DND-41 (cell line): ENCODE data around the gene TSTD2.

Experiments
- ATAC-seq: fragments of 200-7000 bp; cut with Tn5 transposase; 3 replicates; pipeline ENCODE4 v1.9.1; 2021; ENCODE audit warnings: low read depth; ENCODE audit not compliant: insufficient read depth
- DNase-seq: peaks from one replicate; pipeline ENCODE4 v3.0.0-alpha.2; 2020
- H2AFZ ChIP-seq: 2 replicates; pipeline ENCODE4 v1.6.0; 2012; ENCODE audit warnings: low read depth, low read length
- H3K27ac ChIP-seq: 2 replicates; pipeline ENCODE4 v1.5.1; 2012; ENCODE audit warnings: low read length, inconsistent platforms
- H3K27me3 ChIP-seq: fragments of 200-600 bp; sonication (generic); 2 replicates; pipeline ENCODE4 v1.6.0; 2012; ENCODE audit warnings: low read length, mild to moderate bottlenecking, inconsistent platforms; ENCODE audit not compliant: insufficient read depth, poor library complexity
- H3K36me3 ChIP-seq: 2 replicates; pipeline ENCODE4 v1.5.1; 2012; ENCODE audit warnings: low read length, inconsistent platforms; ENCODE audit not compliant: insufficient read depth
- H3K4me1 ChIP-seq: 2 replicates; pipeline ENCODE4 v1.5.1; 2012; ENCODE audit warnings: mild to moderate bottlenecking, low read length; ENCODE audit not compliant: insufficient read depth
- H3K4me2 ChIP-seq: 2 replicates; pipeline ENCODE4 v1.6.0; 2012; ENCODE audit warnings: mild to moderate bottlenecking, moderate library complexity, low read length, inconsistent platforms; ENCODE audit not compliant: insufficient read depth
- H3K4me3 ChIP-seq, 2 experiments: fragments of 200-600 bp in 1 of 2; shearing (Covaris generic) in 1 of 2; 2 replicates each; pipeline ENCODE4 v1.5.1; 2012 to 2016; ENCODE audit warnings: inconsistent platforms in 2 of 2, low read length in 2 of 2, mild to moderate bottlenecking in 2 of 2, low read depth in 1 of 2, moderate library complexity in 1 of 2
- H3K79me2 ChIP-seq: 2 replicates; pipeline ENCODE4 v1.6.0; 2012; ENCODE audit warnings: low read length, inconsistent platforms; ENCODE audit not compliant: insufficient read depth
- H3K9ac ChIP-seq: 2 replicates; pipeline ENCODE4 v1.6.0; 2012; ENCODE audit warnings: low read depth, mild to moderate bottlenecking, inconsistent platforms, low read length, moderate library complexity
- H3K9me3 ChIP-seq: 2 replicates; pipeline ENCODE4 v1.5.1; 2012; ENCODE audit warnings: low read length, moderate library complexity, mild to moderate bottlenecking, inconsistent platforms; ENCODE audit not compliant: insufficient read depth, severe bottlenecking
- H4K20me1 ChIP-seq: 2 replicates; pipeline ENCODE4 v1.6.0; 2012; ENCODE audit warnings: low read length; ENCODE audit not compliant: insufficient read depth
- CTCF ChIP-seq: IDR thresholded peaks from 2 replicates; pipeline ENCODE4 v1.5.1; 2012; ENCODE audit warnings: borderline replicate concordance, low read length, moderate library complexity, mild to moderate bottlenecking; ENCODE audit not compliant: poor library complexity, severe bottlenecking; ENCODE audit errors: extremely low read depth
- EZH2 ChIP-seq: IDR thresholded peaks from 3 replicates; pipeline ENCODE4 v1.6.1; 2012; ENCODE audit warnings: borderline replicate concordance, low read depth, mild to moderate bottlenecking, moderate library complexity, low read length, inconsistent platforms; ENCODE audit not compliant: severe bottlenecking

TSTD2 gene

GRCh38 chr9:97573482-97574073 is 59.6 kb downstream of the TSTD2 start:
- no peaks in the 10 kb centered on the region for H4K20me1 ChIP-seq
- no peak overlapping the region for H2AFZ ChIP-seq
- ATAC-seq, result no peak
- no peaks in the 10 kb centered on the region for H3K79me2 ChIP-seq
- no peaks in the 10 kb centered on the region for H3K36me3 ChIP-seq
- no peak overlapping the region for H3K4me3 ChIP-seq
- no peaks in the 10 kb centered on the region for H3K27me3 ChIP-seq
- no peak overlapping the region for H3K9ac ChIP-seq
- DNase-seq, result no peak
- H3K9me3 ChIP-seq, result no peaks in the 10 kb centered on the region
- no peak overlapping the region for H3K4me2 ChIP-seq
- peaks cover 8% of the 10 kb centered on the region; the same call in 1 of the 2 replicates for H3K4me1 ChIP-seq
- H3K27ac ChIP-seq, result no peak overlapping the region
- no peak for TF ChIP-seq EZH2
- no peak for TF ChIP-seq CTCF

GRCh38 chr9:97572892-97573365 is 60.2 kb downstream of the TSTD2 start:
- H2AFZ ChIP-seq, result no peak overlapping the region
- no peak for ATAC-seq
- H3K27ac ChIP-seq, result no peak overlapping the region
- H3K36me3 ChIP-seq, result no peaks in the 10 kb centered on the region
- no peaks in the 10 kb centered on the region for H4K20me1 ChIP-seq
- H3K27me3 ChIP-seq, result no peaks in the 10 kb centered on the region
- H3K4me2 ChIP-seq, result no peak overlapping the region
- H3K9ac ChIP-seq, result no peak overlapping the region
- H3K79me2 ChIP-seq, result no peaks in the 10 kb centered on the region
- H3K4me3 ChIP-seq, result no peak overlapping the region
- H3K4me1 ChIP-seq, result peaks cover 8% of the 10 kb centered on the region; the same call in 1 of the 2 replicates
- no peak for DNase-seq
- no peak for TF ChIP-seq CTCF
- no peak for TF ChIP-seq EZH2
- H3K9me3 ChIP-seq, result no peaks in the 10 kb centered on the region

GRCh38 chr9:97572196-97572891 is 60.8 kb downstream of the TSTD2 start:
- no peak overlapping the region for H3K4me2 ChIP-seq
- H3K4me1 ChIP-seq, result peaks cover 8% of the 10 kb centered on the region; the same call in 1 of the 2 replicates
- TF ChIP-seq EZH2 (no peak), CTCF (no peak)
- no peaks in the 10 kb centered on the region for H3K36me3 ChIP-seq
- no peaks in the 10 kb centered on the region for H3K79me2 ChIP-seq
- no peak overlapping the region for H3K4me3 ChIP-seq
- no peak overlapping the region for H3K27ac ChIP-seq
- no peaks in the 10 kb centered on the region for H3K27me3 ChIP-seq
- no peaks in the 10 kb centered on the region for H3K9me3 ChIP-seq
- ATAC-seq (no peak), DNase-seq (no peak)
- H2AFZ ChIP-seq, result no peak overlapping the region
- H3K9ac ChIP-seq, result no peak overlapping the region
- no peaks in the 10 kb centered on the region for H4K20me1 ChIP-seq
